ENCODE results near the gene KSR2.

DNA sequence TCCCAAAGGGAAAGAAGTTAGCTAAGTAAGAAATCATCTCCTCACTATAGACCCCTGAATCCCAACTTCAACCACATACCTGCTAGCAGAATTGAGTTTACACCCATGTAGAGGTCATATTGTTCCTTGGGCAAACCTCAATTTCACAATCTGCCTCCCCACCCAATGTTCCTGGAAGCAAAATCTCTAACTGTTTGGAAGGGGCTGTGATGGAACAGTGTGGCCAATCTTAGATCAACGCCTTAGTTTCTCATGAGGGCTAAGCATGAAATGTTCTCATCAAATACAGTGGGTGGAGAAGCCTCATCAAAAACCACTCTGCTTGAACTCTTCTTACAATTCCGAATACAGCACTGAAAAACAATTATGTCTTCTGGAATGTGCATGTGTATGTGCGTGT lies 323.3 kb downstream of the KSR2 start:
- TF ChIP-seq TCF7L2 (IDR thresholded peaks at IDR 0.05; ENCODE audit: borderline replicate concordance, low read depth, low read length) = no peak
- no peak for TF ChIP-seq REST (tag by site-specific recombination; IDR thresholded peaks at IDR 0.05)
- no peak for TF ChIP-seq FEZF1 (tag by site-specific recombination; IDR thresholded peaks at IDR 0.05)
- no peak for TF ChIP-seq RBAK (tag by site-specific recombination; IDR thresholded peaks at IDR 0.05)

Measured in HEK293 (cell line).